ENCODE measurements around the gene HS3ST2. TPM values are rescaled to one million over a fixed set of nuclear protein-coding genes. Genes with fewer than 3 reads are reported as not detected.

HS3ST2 gene
- total RNA-seq, 4 donors from 2014 or later = 0.71 to 2.2 (median 1.5) TPM

GRCh38 chr16:22887445-22887844 is 73.5 kb downstream of the HS3ST2 start:
- 74% methylated on average over 6 of the region's 6 CpGs for WGBS
- TF ChIP-seq POLR2A (IDR thresholded peaks at IDR 0.05; ENCODE audit: low read depth) (no peak), EP300 (IDR thresholded peaks at IDR 0.05) (no peak), POLR2AphosphoS5 (IDR thresholded peaks at IDR 0.05) (no peak)
- TF ChIP-seq, protein P1, sequence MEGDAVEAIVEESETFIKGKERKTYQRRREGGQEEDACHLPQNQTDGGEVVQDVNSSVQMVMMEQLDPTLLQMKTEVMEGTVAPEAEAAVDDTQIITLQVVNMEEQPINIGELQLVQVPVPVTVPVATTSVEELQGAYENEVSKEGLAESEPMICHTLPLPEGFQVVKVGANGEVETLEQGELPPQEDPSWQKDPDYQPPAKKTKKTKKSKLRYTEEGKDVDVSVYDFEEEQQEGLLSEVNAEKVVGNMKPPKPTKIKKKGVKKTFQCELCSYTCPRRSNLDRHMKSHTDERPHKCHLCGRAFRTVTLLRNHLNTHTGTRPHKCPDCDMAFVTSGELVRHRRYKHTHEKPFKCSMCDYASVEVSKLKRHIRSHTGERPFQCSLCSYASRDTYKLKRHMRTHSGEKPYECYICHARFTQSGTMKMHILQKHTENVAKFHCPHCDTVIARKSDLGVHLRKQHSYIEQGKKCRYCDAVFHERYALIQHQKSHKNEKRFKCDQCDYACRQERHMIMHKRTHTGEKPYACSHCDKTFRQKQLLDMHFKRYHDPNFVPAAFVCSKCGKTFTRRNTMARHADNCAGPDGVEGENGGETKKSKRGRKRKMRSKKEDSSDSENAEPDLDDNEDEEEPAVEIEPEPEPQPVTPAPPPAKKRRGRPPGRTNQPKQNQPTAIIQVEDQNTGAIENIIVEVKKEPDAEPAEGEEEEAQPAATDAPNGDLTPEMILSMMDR (IDR thresholded peaks at IDR 0.05) = no peak
- Histone ChIP-seq H3K36me3 (no peaks in the 10 kb centered on the region), H3K27ac (replicated peaks in 1 of 4) (no peak overlapping the region), H3K27me3 (peaks cover 0 to 9% (median 0%) of the 10 kb centered on the region in 4 donors), H3K9me3 (no peaks in the 10 kb centered on the region), H3K4me3 (no peak overlapping the region), H3K4me1 (no peaks in the 10 kb centered on the region)
- intact Hi-C loops (cut with DNase I) = no loop called here
- no peak for DNase-seq (ENCODE audit: extremely low spot score)

DNA sequence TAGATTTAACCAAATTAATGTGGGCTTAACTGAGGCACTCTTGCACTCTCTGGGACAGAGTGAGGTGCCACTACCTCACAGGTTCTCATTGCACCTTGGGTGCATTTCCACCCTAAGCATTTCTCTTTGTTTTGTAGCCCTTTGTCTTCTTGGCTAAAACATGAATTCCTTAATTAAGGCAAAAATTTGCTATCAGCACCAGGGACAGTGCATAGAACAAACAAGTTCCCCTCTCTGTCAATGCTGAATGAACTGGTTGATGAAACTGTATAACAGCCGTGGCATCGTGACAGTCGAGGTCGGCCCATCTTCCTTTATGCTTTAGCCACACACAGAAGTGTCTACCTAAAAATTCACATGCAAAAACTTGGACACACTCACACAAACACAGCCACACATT is 74.8 kb downstream of the HS3ST2 start:
- no peak overlapping the region for H3K27ac ChIP-seq (replicated peaks in 1 of 4)
- no peaks in the 10 kb centered on the region for H3K4me1 ChIP-seq
- H3K27me3 ChIP-seq = peaks cover 0 to 9% (median 0%) of the 10 kb centered on the region in 4 donors
- TF ChIP-seq POLR2A (IDR thresholded peaks at IDR 0.05; ENCODE audit: low read depth) = no peak
- no peak for TF ChIP-seq EP300 (IDR thresholded peaks at IDR 0.05)
- TF ChIP-seq, protein P1 (IDR thresholded peaks at IDR 0.05) = no peak
- no peak for TF ChIP-seq POLR2AphosphoS5 (IDR thresholded peaks at IDR 0.05)
- no peak overlapping the region for H3K4me3 ChIP-seq
- no peak for DNase-seq (ENCODE audit: extremely low spot score)
- no peaks in the 10 kb centered on the region for H3K9me3 ChIP-seq
- intact Hi-C loops (cut with DNase I) = no loop called here
- WGBS = 50% methylated on average over 4 of the region's 4 CpGs
- no peaks in the 10 kb centered on the region for H3K36me3 ChIP-seq

GRCh38 chr16:22890976-22891375 is 77.0 kb downstream of the HS3ST2 start:
- H3K9me3 ChIP-seq = no peaks in the 10 kb centered on the region
- peaks cover 0 to 24% (median 0%) of the 10 kb centered on the region in 4 donors for H3K27me3 ChIP-seq
- no peak overlapping the region for H3K27ac ChIP-seq (replicated peaks in 1 of 4)
- no peak for DNase-seq (ENCODE audit: extremely low spot score)
- intact Hi-C loops (cut with DNase I) = no loop called here
- TF ChIP-seq, protein P1 (IDR thresholded peaks at IDR 0.05) = no peak
- TF ChIP-seq EP300 (IDR thresholded peaks at IDR 0.05) (no peak), POLR2A (IDR thresholded peaks at IDR 0.05; ENCODE audit: low read depth) (no peak), POLR2AphosphoS5 (IDR thresholded peaks at IDR 0.05) (no peak)
- no peaks in the 10 kb centered on the region for H3K4me1 ChIP-seq
- no peaks in the 10 kb centered on the region for H3K36me3 ChIP-seq
- 88% methylated on average over 7 of the region's 7 CpGs for WGBS
- H3K4me3 ChIP-seq = no peak overlapping the region

DNA sequence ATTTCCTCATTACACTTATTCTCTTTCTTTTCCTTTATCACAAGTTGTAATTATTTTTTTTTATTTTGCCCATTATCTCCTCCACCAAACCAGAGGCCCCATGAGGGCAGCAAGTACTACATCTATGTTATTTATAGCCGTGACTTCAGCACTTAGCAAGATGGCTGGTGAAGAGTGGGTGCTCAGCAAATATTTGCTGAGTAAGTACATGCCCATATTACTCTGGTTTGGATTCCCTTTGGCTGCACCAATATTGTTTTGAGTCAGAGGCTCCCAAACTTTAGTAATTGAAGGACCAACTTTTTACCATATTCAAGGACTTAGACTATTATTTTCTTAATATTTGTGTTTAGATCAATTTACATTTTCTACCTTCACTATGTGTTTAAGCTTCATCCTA is 83.2 kb downstream of the HS3ST2 start:
- no peak overlapping the region for H3K27ac ChIP-seq (replicated peaks in 1 of 4)
- 88% methylated on average over 1 of the region's 1 CpG for whole genome bisulfite sequencing
- H3K4me1 ChIP-seq = peaks cover 10 to 15% (median 10%) of the 10 kb centered on the region in 4 donors
- H3K36me3 ChIP-seq = no peaks in the 10 kb centered on the region
- intact Hi-C loops (cut with DNase I) = loop anchor here (5.0 kb wide), 1 partner anchor 165 kb away; no protein-coding TSS in a partner anchor
- TF ChIP-seq EP300 (IDR thresholded peaks at IDR 0.05) = no peak
- no peak for TF ChIP-seq POLR2AphosphoS5 (IDR thresholded peaks at IDR 0.05)
- no peak for TF ChIP-seq POLR2A (IDR thresholded peaks at IDR 0.05; ENCODE audit: low read depth)
- TF ChIP-seq, protein P1 (IDR thresholded peaks at IDR 0.05) = no peak
- H3K27me3 ChIP-seq = peaks cover 0 to 59% (median 0%) of the 10 kb centered on the region in 4 donors
- H3K9me3 ChIP-seq = peaks cover 0 to 3% (median 1%) of the 10 kb centered on the region in 4 donors
- DNase-seq (ENCODE audit: extremely low spot score) = no peak
- H3K4me3 ChIP-seq = no peak overlapping the region

- no peak for DNase-seq (ENCODE audit: extremely low spot score)
- Histone ChIP-seq H3K4me1 (peaks cover 10 to 15% (median 10%) of the 10 kb centered on the region in 4 donors), H3K36me3 (no peaks in the 10 kb centered on the region), H3K4me3 (no peak overlapping the region), H3K27ac (replicated peaks in 1 of 4) (no peak overlapping the region), H3K9me3 (peaks cover 0 to 6% (median 2%) of the 10 kb centered on the region in 4 donors), H3K27me3 (peaks cover 0 to 63% (median 0%) of the 10 kb centered on the region in 4 donors)
- TF ChIP-seq, protein P1 (IDR thresholded peaks at IDR 0.05) = no peak
- TF ChIP-seq EP300 (IDR thresholded peaks at IDR 0.05) (no peak), POLR2A (IDR thresholded peaks at IDR 0.05; ENCODE audit: low read depth) (no peak)
- intact Hi-C loops (cut with DNase I) = loop anchor here (5.0 kb wide), 1 partner anchor 164 kb away; no protein-coding TSS in a partner anchor
Observed at GRCh38 chr16:22898131-22898530, 84.2 kb downstream of the HS3ST2 start.

All from esophagus muscularis mucosa (tissue), 4 donors.